Kidney glomerular epithelial cell (primary cell): Measurements from ENCODE around the gene TSPAN18.

Source experiments
- DNase-seq: peaks from one replicate; lab custom pipeline; 2025; lab: John Stamatoyannopoulos, UW

TSPAN18 gene

DNA sequence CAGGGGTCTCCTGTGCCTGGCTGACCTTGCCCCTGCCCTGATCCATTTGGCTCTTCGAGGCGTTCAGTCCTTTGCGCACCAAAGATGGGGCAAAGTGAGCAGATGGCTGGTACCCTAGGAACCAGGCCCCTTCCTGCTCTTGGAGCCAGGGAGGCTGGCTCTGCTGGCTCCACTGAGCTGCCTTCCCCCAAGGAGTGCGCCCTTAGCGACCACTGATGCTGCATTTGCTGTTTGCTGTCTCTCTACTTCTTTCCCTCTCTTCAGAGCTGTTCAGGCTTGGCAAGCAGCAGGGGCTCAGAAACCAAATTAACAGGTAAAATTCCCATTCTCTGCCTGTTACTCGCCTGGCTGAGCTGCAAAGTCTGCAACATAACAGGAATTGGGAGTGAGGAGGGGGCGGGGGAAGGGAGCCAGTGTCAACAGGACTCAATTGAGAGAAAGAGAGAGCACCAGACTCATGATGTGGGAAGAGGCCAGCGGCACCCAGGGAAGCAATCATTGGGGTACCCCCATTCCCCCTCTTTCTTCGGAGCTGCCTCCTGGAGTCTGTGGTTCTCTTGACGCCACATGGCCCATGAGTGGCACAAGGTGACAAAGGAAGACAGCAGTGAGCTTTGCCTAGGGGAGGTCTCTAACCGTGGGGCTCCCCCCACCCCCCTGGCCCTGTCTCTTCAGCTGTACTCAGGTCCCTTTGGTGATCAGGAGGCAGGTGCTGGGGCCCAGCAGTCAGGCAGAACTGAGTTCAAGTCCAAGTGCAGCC, 121.6 kb downstream of the TSPAN18 start:
- DNase-seq = no peak

DNA sequence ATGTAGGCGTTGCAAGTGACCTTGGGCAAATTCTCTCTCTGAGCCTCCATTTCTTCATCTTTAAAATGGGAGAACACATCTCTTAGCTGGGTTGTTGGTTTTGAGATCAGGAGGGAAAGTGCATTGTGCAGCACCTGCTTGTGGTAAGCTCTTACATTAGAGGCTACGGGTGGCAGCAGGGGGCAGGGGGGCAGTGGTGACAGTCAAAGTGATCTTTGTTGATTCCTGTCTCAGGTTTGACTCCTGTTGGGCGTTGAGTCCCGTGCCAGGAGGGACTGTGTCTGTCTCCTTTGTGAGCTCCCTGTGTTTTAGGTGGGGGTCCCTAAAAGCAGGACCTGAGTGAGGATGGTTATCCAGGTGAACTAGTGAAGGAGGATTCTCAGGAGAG, 122.2 kb downstream of the TSPAN18 start:
- no peak for DNase-seq

DNA sequence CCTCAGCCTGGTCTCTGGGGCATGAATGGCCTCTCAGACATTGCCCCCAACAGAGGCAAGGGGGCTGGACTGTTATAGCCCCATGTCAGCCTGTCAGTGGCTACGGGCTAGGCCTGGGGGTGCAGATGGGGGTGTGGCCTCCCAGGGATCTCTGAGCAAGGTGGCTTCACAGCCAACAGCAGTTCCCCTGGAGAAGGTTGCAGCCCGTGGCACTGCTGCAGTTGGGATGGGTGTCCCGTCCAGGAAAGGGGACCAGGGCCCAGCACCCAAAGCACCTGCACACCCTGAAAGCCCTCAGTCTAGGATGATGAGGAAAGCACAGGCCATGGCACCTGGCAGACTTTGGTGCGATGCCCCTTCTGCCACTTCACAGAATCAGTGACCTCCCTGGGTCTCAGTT, 122.7 kb downstream of the TSPAN18 start:
- no peak for DNase-seq

GRCh38 chr11:44849922-44850321, 123.2 kb downstream of the TSPAN18 start:
- no peak for DNase-seq

GRCh38 chr11:44851496-44851895, 124.7 kb downstream of the TSPAN18 start:
- no peak for DNase-seq

GRCh38 chr11:44852159-44852747, 125.5 kb downstream of the TSPAN18 start:
- DNase-seq = no peak

DNA sequence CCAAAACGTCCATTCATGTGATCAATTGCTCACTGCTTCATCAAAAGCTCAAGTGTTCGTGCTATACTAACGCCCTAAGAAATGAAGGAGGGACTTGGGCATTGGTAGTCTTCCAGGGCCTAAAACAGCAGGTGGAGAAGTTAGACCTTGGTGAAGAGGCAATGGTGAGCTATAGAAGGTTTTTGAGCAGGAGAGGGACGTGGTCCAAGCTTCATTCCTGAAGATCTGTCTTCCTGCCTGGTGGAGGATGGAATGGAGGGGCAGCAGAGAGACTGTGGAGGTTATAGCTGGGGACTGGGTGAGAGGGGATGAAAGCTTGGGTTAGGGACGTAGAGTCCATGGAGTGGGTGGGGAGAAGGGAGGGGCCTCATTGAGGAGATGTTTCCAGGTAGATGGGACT, 126.2 kb downstream of the TSPAN18 start:
- no peak for DNase-seq

GRCh38 chr11:44853666-44854065, 126.9 kb downstream of the TSPAN18 start:
- DNase-seq = no peak

DNA sequence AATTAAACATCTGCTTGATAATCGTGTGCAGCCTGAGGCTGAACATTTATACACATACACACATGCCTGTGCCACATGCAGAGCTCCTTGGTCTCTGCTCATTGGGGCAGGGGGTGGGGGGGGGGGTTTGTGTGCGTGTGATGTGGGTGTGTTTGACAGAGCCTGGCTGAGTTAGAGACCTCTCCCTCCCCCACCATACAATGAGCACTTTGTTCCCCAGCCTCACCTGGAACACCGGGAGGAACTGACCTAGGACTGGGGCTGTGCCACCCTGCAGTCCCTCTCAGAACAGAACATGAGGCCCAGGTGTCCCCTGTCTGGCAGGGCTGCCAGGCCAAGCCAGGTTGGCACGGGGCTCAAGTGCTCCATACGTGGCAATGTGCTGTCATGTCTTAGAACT, 127.3 kb downstream of the TSPAN18 start:
- DNase-seq = no peak

GRCh38 chr11:44854741-44855492, 128.2 kb downstream of the TSPAN18 start:
- no peak for DNase-seq

DNA sequence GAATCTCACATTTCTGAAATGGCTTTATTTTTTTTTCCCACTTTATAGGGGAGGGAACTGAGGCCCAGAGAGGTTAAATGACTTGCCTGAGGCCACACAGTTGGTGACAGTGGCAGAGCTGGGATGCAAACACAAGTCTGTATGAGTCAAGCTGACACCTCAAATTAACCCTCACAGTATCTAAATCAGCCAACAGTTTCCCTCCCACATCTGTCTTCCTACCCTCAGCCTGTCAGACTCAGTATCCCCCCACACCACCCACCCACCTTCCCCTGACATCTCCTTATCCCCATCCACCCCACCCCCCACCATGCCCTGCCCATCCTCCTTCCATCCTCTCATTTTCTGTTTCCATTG, 128.7 kb downstream of the TSPAN18 start:
- DNase-seq = no peak

- no peak for DNase-seq
Measured at GRCh38 chr11:44857490-44858090, 130.8 kb downstream of the TSPAN18 start.

- no peak for DNase-seq
Measured at GRCh38 chr11:44858796-44859527, 132.2 kb downstream of the TSPAN18 start.

- DNase-seq = no peak
Measured at GRCh38 chr11:44859528-44859925, 132.8 kb downstream of the TSPAN18 start.

- no peak for DNase-seq
Measured at GRCh38 chr11:44860346-44860745, 133.6 kb downstream of the TSPAN18 start.

GRCh38 chr11:44861849-44862557, 135.2 kb downstream of the TSPAN18 start:
- DNase-seq = peak; percentile 98

DNA sequence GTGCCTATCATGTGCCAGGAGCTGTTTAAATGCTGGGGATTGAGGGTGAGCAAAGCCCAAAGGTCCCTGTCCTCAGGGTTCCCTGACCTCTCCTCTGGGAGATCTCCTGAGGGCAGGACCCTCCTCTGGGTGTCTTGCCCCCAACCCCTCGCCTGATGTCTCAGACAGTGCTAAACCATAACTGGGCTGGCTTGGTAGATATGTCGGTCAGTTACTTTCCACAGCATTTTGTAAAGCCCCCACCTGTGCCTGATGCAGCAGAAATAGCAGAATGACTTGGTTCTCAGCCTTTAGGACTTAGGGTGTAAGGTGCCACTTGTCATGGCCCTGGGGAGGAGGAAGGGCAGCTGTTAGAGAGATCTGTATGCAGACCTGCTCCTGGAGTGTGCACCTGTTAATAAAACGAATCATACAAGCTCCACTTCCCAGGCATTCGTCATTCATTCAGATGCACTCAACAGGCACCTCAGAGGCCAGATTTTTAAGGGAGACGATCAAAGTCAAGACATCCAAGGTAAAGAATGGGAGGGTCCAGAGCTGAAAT, 135.9 kb downstream of the TSPAN18 start:
- DNase-seq = peak; percentile 57

GRCh38 chr11:44863231-44863630, 136.5 kb downstream of the TSPAN18 start:
- DNase-seq = no peak

DNA sequence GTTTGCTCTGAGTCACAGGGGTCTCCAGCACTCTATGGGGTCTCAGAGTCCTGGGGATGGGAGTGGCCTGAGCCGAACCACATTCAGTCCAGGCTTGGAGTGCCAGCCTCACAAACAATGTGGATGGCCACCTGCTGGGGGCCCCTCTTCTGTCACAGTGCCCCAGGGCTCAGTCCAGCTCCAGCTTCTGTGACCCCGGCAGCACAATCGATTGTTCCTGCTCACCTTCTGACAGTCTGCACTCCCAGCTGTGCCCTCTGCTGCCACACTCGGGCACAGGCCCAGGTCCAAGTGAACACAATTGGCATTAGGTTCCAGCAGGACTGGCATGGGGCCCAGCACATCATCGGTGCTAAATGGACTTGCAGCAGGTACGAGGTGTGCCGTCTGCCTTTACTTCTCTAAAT, 139.1 kb downstream of the TSPAN18 start:
- no peak for DNase-seq

GRCh38 chr11:44866286-44866685, 139.5 kb downstream of the TSPAN18 start:
- DNase-seq = no peak

GRCh38 chr11:44868021-44868420, 141.3 kb downstream of the TSPAN18 start:
- no peak for DNase-seq
